IMR-90 (cell line): Measurements from ENCODE around the gene NDUFA7. TPM values are rescaled to one million over a fixed set of nuclear protein-coding genes. Genes with fewer than 3 reads are reported as not detected.
A peak's percentile ranks its signal among the peaks of the same experiment; 100 is the strongest.

Experiments used
- ATAC-seq: fragments of 200-7000 bp; cut with Tn5 transposase; 2 replicates; pipeline ENCODE4 v1.9.1; 2020; ENCODE audit warnings: low read depth, mild to moderate bottlenecking, moderate library complexity
- BruUV-seq: library from RNA; stranded (reverse); fragments of 400-500 nt; replicated peaks from 2 replicates; lab custom pipeline; 2021; lab: Mats Ljungman, UMichigan
- CTCF ChIA-PET: fragments of 300-600 bp; formaldehyde crosslinking; extraction: SDS; loops from one replicate; lab custom pipeline; 2021; ENCODE audit warnings: antibody characterized with exemption; lab: Yijun Ruan, JAX
- POLR2A ChIA-PET: fragments of 300-600 bp; sonication (Branson Sonifier 250); formaldehyde crosslinking; loops from one replicate; lab custom pipeline; 2022; ENCODE audit warnings: antibody characterized with exemption; ENCODE audit not compliant: unreplicated experiment; lab: Charles Lee
- DNase-seq: peaks from one replicate; pipeline ENCODE4 v3.0.0; 2013
- H2AFZ ChIP-seq: replicated peaks from 2 replicates; pipeline ENCODE3; 2013; ENCODE audit warnings: low read length, mild to moderate bottlenecking; ENCODE audit not compliant: poor library complexity
- H2AK5ac ChIP-seq: 2 replicates; pipeline ENCODE4 v1.6.1; 2013; ENCODE audit warnings: low read depth, low read length, inconsistent platforms
- H2AK9ac ChIP-seq: replicated peaks from 2 replicates; pipeline ENCODE3; 2013; ENCODE audit warnings: mild to moderate bottlenecking, low read depth, low read length, moderate library complexity; ENCODE audit not compliant: poor library complexity
- H2BK120ac ChIP-seq: 2 replicates; pipeline ENCODE4 v1.6.1; 2013; ENCODE audit warnings: low read depth, low read length, inconsistent platforms
- H2BK15ac ChIP-seq: 3 replicates; pipeline ENCODE4 v1.6.1; 2013; ENCODE audit warnings: low read depth, low read length, inconsistent platforms
- H2BK20ac ChIP-seq: 2 replicates; pipeline ENCODE4 v1.6.1; 2013; ENCODE audit warnings: low read depth, mild to moderate bottlenecking, inconsistent platforms, low read length, moderate library complexity
- H2BK5ac ChIP-seq: 2 replicates; pipeline ENCODE4 v1.6.1; 2013; ENCODE audit warnings: mild to moderate bottlenecking, low read depth, low read length, inconsistent platforms; ENCODE audit not compliant: poor library complexity, severe bottlenecking
- H3K14ac ChIP-seq: replicated peaks from 2 replicates; pipeline ENCODE4 v1.6.1; 2013; ENCODE audit warnings: low read depth, low read length, inconsistent platforms
- H3K18ac ChIP-seq: 2 replicates; pipeline ENCODE4 v1.6.1; 2013; ENCODE audit warnings: low read depth, low read length, control low read depth
- H3K23ac ChIP-seq: 2 replicates; pipeline ENCODE4 v1.6.1; 2013; ENCODE audit warnings: low read depth, low read length, inconsistent platforms
- H3K27ac ChIP-seq: 2 replicates; pipeline ENCODE4 v1.5.1; 2013; ENCODE audit warnings: mild to moderate bottlenecking, control low read depth, low read length; ENCODE audit not compliant: insufficient read depth
- H3K27me3 ChIP-seq: 2 replicates; pipeline ENCODE4 v1.6.1; 2013; ENCODE audit warnings: low read length; ENCODE audit not compliant: control insufficient read depth, insufficient read depth
- H3K36me3 ChIP-seq: 2 replicates; pipeline ENCODE4 v1.6.1; 2013; ENCODE audit warnings: low read length, mixed read lengths; ENCODE audit not compliant: control insufficient read depth, insufficient read depth
- H3K4ac ChIP-seq: 2 replicates; pipeline ENCODE4 v1.6.1; 2013; ENCODE audit warnings: low read depth, low read length, inconsistent platforms
- H3K4me1 ChIP-seq: 2 replicates; pipeline ENCODE4 v1.6.1; 2013; ENCODE audit warnings: low read length, mixed read lengths; ENCODE audit not compliant: control insufficient read depth, insufficient read depth
- H3K4me2 ChIP-seq: 2 replicates; pipeline ENCODE4 v1.6.1; 2013; ENCODE audit warnings: low read depth, mild to moderate bottlenecking, control low read depth, low read length, moderate library complexity
- H3K4me3 ChIP-seq: 2 replicates; pipeline ENCODE4 v1.5.1; 2013; ENCODE audit warnings: low read depth, mild to moderate bottlenecking, control low read depth, low read length, moderate library complexity; ENCODE audit not compliant: insufficient read depth
- H3K56ac ChIP-seq: 2 replicates; pipeline ENCODE4 v1.6.1; 2013; ENCODE audit warnings: low read length, inconsistent platforms; ENCODE audit not compliant: insufficient read depth; ENCODE audit errors: extremely low read depth
- H3K79me1 ChIP-seq, 2 experiments: 2 replicates each; pipeline ENCODE4 v1.6.1; 2013; ENCODE audit warnings: low read length in 2 of 2, inconsistent platforms in 1 of 2, low read depth in 1 of 2
- H3K9ac ChIP-seq: 2 replicates; pipeline ENCODE4 v1.6.1; 2013; ENCODE audit warnings: low read depth, low read length, control low read depth
- H3K9me1 ChIP-seq: 2 replicates; pipeline ENCODE4 v1.6.1; 2013; ENCODE audit warnings: low read length, inconsistent platforms; ENCODE audit not compliant: insufficient read depth
- H3K9me3 ChIP-seq: 2 replicates; pipeline ENCODE4 v1.6.1; 2013; ENCODE audit warnings: low read length; ENCODE audit not compliant: control insufficient read depth, insufficient read depth
- H4K20me1 ChIP-seq: 2 replicates; pipeline ENCODE4 v1.6.1; 2013; ENCODE audit warnings: low read length, inconsistent platforms; ENCODE audit not compliant: insufficient read depth
- H4K5ac ChIP-seq: 2 replicates; pipeline ENCODE4 v1.6.1; 2013; ENCODE audit warnings: mild to moderate bottlenecking, low read depth, low read length, control low read depth
- H4K8ac ChIP-seq, 2 experiments: 2 replicates each; pipeline ENCODE4 v1.6.1; 2013; ENCODE audit warnings: low read depth in 2 of 2, low read length in 2 of 2, control low read depth in 1 of 2, inconsistent platforms in 1 of 2
- H4K91ac ChIP-seq: 2 replicates; pipeline ENCODE4 v1.6.1; 2013; ENCODE audit warnings: low read depth, low read length, inconsistent platforms; ENCODE audit not compliant: insufficient read depth
- BHLHE40 ChIP-seq: fragments of 150-350 bp; IDR thresholded peaks from 2 replicates; pipeline ENCODE4 v1.6.1; 2016; ENCODE audit warnings: mild to moderate bottlenecking, low read depth, low read length
- CEBPB ChIP-seq: IDR thresholded peaks from 2 replicates; pipeline ENCODE4 v1.6.1; 2012; ENCODE audit warnings: low read depth, low read length, improper control_type of control experiment
- CHD1 ChIP-seq: IDR thresholded peaks from 2 replicates; pipeline ENCODE4 v1.6.1; 2012; ENCODE audit warnings: low read depth, low read length, improper control_type of control experiment
- FOS ChIP-seq: fragments of 150-350 bp; IDR thresholded peaks from 2 replicates; pipeline ENCODE4 v1.6.1; 2016; ENCODE audit warnings: low read depth, low read length
- MAFK ChIP-seq: IDR thresholded peaks from 2 replicates; pipeline ENCODE4 v1.6.1; 2012; ENCODE audit warnings: low read depth, low read length, improper control_type of control experiment
- MAZ ChIP-seq: IDR thresholded peaks from 2 replicates; pipeline ENCODE4 v1.6.1; 2012; ENCODE audit warnings: low read depth, mild to moderate bottlenecking, low read length, improper control_type of control experiment, moderate library complexity, borderline replicate concordance
- MXI1 ChIP-seq: IDR thresholded peaks from 2 replicates; pipeline ENCODE4 v1.6.1; 2012; ENCODE audit warnings: low read depth, mild to moderate bottlenecking, low read length, moderate library complexity, borderline replicate concordance
- NFE2L2 ChIP-seq: fragments of 150-350 bp; IDR thresholded peaks from 2 replicates; pipeline ENCODE4 v1.6.1; 2016; ENCODE audit warnings: low read depth, mild to moderate bottlenecking, low read length
- POLR2A ChIP-seq: IDR thresholded peaks from 2 replicates; pipeline ENCODE4 v1.6.1; 2012; ENCODE audit warnings: mild to moderate bottlenecking, low read depth, low read length
- RAD21 ChIP-seq: IDR thresholded peaks from 2 replicates; pipeline ENCODE4 v1.6.1; 2012; ENCODE audit warnings: low read length, improper control_type of control experiment
- RCOR1 ChIP-seq: IDR thresholded peaks from 2 replicates; pipeline ENCODE4 v1.6.1; 2012; ENCODE audit warnings: mild to moderate bottlenecking, low read length, improper control_type of control experiment; ENCODE audit not compliant: insufficient replicate concordance
- RFX5 ChIP-seq: IDR thresholded peaks from 2 replicates; pipeline ENCODE4 v1.8.0; 2012; ENCODE audit warnings: low read depth, mild to moderate bottlenecking, low read length, moderate library complexity
- SMC3 ChIP-seq: fragments of 150-350 bp; IDR thresholded peaks from 2 replicates; pipeline ENCODE4 v1.6.1; 2016; ENCODE audit warnings: low read depth, mild to moderate bottlenecking, antibody characterized with exemption, low read length, moderate library complexity
- WGBS, 2 experiments: methylation state at CpG; one replicate each; pipeline versions ENCODE4 v1.1.5 to v1.1.7; 2013; ENCODE audit warnings: missing lambda C conversion rate in 2 of 2; ENCODE audit not compliant: insufficient read length in 1 of 2; ENCODE audit errors: extremely low coverage in 2 of 2; 5-methylcytosine and 5-hydroxymethylcytosine counted together
- dilution Hi-C: fragments of 300-500 bp; cut with HindIII; formaldehyde crosslinking; loops from one replicate; pipeline ENCODE4 v1.14.3; 2018; ENCODE audit warnings: low sequenced_read_pairs; ENCODE audit not compliant: unreplicated experiment
- in situ Hi-C: fragments of 300-500 bp; cut with MboI; formaldehyde crosslinking; loops from 3 replicates; pipeline ENCODE4 v1.14.3; 2019; ENCODE audit warnings: low sequenced_read_pairs, inconsistent platforms, mixed read lengths
- intact Hi-C: fragments of 100-400 bp; cut with micrococcal nuclease; formaldehyde crosslinking; loops from 2 replicates; pipeline ENCODE4 v1.10.0; 2022
- polyA plus RNA-seq, 3 experiments: library from polyadenylated mRNA; depleted of rRNA; stranded (reverse); fragments of >200 nt; gene quantifications; 2 replicates each; pipeline ENCODE4 v1.2.3, GENCODE V29; 2012; ENCODE audit warnings: low replicate concordance in 1 of 3
- total RNA-seq: library from RNA; depleted of rRNA; stranded (reverse); fragments of >200 nt; gene quantifications from 2 replicates; pipeline ENCODE4 v1.2.3, GENCODE V29; 2012
- TF ChIP-seq, protein P1 (sequence below): fragments of 150-350 bp; IDR thresholded peaks from 2 replicates; pipeline ENCODE4 v1.6.1; 2017; ENCODE audit warnings: mild to moderate bottlenecking, antibody characterized with exemption, low read length, low read depth
- TF ChIP-seq, protein P2 (sequence below): conservative IDR thresholded peaks from 2 replicates; pipeline ENCODE4 v1.5.1; 2012; ENCODE audit warnings: mild to moderate bottlenecking, low read depth, low read length, improper control_type of control experiment

NDUFA7 gene
- total and polyA plus RNA-seq, 2 of the 4 experiments (the other 2 are of a cell fraction), result 20.6 to 50.7 TPM

DNA sequence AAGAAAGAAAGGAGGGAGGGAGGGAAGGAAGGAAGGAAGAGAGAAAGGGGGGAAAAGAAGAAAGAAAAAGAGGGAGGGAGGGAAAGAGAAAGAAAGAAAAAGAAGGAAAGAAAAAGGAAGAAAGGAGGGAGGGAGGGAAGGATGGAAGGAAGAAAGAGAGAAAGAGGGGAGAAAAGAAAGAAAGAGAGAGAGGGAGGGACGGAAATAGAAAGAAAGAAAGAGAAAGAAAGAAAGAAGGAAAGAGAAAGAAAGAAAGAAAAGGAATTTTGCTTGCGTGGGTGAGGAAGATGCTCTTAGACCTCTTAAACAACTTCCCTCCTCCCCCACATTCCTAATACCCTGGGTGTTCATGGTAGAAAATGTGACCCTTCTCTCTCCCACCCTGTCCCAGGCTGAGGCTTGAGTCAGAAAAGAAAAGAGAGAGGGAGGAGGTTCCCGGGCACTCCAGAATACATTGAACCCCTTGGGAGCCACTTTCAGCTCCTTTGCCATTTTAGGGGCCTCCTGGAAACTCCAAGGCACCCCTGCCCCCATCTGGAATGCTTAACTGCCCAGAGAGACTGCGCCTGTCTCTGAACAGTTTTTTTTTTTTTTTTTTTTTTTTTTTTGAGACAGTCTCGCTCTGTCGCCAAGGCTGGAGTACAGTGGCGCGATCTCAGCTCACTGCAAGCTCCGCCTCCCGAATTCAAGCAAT is 31.1 kb upstream of the NDUFA7 start:
- dilution Hi-C loops, result no loop called here
- Histone ChIP-seq H4K20me1 (peaks cover 6% of the 10 kb centered on the region; the same call in 1 of the 2 replicates), H3K14ac (no peak overlapping the region), H3K56ac (no peak overlapping the region; the same call in 1 of the 2 replicates), H3K4me3 (peak overlapping the region; percentile 2; the same call in 1 of the 2 replicates), H2AK9ac (no peak overlapping the region), H2BK120ac (no peak overlapping the region), H3K79me1 (no peaks in the 10 kb centered on the region; a peak in 1 of 4 replicates), H4K91ac (peak overlapping the region; percentile 3; the same call in 1 of the 2 replicates), H3K27me3 (no peaks in the 10 kb centered on the region), H2BK5ac (no peak overlapping the region), H4K8ac (peak overlapping the region in 1 of 2 experiments; percentile 47; a peak in 1 of 4 replicates), H3K9ac (peak overlapping the region; percentile 11; the same call in 1 of the 2 replicates), H2AFZ (peak overlapping the region; percentile 71), H3K9me3 (peaks cover 3% of the 10 kb centered on the region), H3K27ac (no peak overlapping the region), H3K4me2 (peak overlapping the region; percentile 79), H3K9me1 (0 out of 2 replicates have a peak, but pooled peaks cover 5% of the 10 kb centered on the region), H3K36me3 (no peaks in the 10 kb centered on the region), H3K23ac (no peak overlapping the region), H2AK5ac (no peak overlapping the region), H4K5ac (no peak overlapping the region), H3K18ac (no peak overlapping the region), H2BK15ac (no peak overlapping the region), H3K4ac (no peak overlapping the region), H2BK20ac (no peak overlapping the region), H3K4me1 (no peaks in the 10 kb centered on the region)
- 50% methylated on average over 1 of the region's 10 CpGs; no CpG with 5 or more reads in 1 of the 2 experiments for WGBS, 2 experiments
- in situ Hi-C loops, result loop anchor here (5.0 kb wide), 1 partner anchor 155 kb away; no protein-coding TSS in a partner anchor
- ChIA-PET POLR2A (no interaction called here), CTCF (interaction anchor here (1.1 kb wide), 1 partner anchor 230 kb away, joined by 3 read pairs; no protein-coding TSS in a partner anchor)
- intact Hi-C loops, result no loop called here
- no peak for TF ChIP-seq MAFK
- TF ChIP-seq, protein P1, sequence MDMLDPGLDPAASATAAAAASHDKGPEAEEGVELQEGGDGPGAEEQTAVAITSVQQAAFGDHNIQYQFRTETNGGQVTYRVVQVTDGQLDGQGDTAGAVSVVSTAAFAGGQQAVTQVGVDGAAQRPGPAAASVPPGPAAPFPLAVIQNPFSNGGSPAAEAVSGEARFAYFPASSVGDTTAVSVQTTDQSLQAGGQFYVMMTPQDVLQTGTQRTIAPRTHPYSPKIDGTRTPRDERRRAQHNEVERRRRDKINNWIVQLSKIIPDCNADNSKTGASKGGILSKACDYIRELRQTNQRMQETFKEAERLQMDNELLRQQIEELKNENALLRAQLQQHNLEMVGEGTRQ, result no peak
- TF ChIP-seq POLR2A, result no peak
- no peak for TF ChIP-seq MAZ
- TF ChIP-seq NFE2L2, result no peak
- no peak for TF ChIP-seq CEBPB
- no peak for TF ChIP-seq FOS
- TF ChIP-seq RFX5, result no peak
- TF ChIP-seq, protein P2, sequence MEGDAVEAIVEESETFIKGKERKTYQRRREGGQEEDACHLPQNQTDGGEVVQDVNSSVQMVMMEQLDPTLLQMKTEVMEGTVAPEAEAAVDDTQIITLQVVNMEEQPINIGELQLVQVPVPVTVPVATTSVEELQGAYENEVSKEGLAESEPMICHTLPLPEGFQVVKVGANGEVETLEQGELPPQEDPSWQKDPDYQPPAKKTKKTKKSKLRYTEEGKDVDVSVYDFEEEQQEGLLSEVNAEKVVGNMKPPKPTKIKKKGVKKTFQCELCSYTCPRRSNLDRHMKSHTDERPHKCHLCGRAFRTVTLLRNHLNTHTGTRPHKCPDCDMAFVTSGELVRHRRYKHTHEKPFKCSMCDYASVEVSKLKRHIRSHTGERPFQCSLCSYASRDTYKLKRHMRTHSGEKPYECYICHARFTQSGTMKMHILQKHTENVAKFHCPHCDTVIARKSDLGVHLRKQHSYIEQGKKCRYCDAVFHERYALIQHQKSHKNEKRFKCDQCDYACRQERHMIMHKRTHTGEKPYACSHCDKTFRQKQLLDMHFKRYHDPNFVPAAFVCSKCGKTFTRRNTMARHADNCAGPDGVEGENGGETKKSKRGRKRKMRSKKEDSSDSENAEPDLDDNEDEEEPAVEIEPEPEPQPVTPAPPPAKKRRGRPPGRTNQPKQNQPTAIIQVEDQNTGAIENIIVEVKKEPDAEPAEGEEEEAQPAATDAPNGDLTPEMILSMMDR, result no peak
- TF ChIP-seq BHLHE40, result no peak
- no peak for TF ChIP-seq SMC3
- no peak for TF ChIP-seq RAD21
- TF ChIP-seq MXI1, result no peak
- TF ChIP-seq CHD1, result no peak
- TF ChIP-seq RCOR1, result no peak
- BruUV-seq, result no TSS peak
- ATAC-seq, result peak; percentile 10
- peak; percentile 34 for DNase-seq
